ENCODE results near the gene CLASP1.
"Not testable (repeated sequence)": the region's sequence is repeated elsewhere in the genome, so short reads cannot be mapped to it uniquely, and the experiment has no call there.

Gene CLASP1

GRCh38 chr2:121363632-121364420 lies 285.4 kb downstream of the CLASP1 start:
- no peak for DNase-seq

DNA sequence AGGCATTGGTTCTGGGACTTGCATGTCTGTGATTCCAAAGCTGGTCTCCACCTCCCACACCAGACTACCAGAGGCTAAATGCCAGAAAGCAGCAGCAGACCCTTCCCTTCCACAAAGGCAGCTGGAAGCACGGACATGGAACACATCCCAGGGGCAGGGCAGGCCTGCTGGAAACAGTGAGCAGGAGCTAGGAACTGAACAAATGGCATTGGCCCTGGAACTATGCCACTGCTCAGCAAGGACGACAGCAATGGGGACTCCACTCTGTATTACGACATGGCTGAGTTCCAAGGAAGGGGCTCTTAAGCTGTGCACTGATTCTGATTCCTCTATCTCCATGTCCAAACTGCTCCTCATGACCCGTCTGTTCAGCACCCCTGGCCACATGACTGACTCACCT lies 286.5 kb downstream of the CLASP1 start:
- no peak for DNase-seq

DNA sequence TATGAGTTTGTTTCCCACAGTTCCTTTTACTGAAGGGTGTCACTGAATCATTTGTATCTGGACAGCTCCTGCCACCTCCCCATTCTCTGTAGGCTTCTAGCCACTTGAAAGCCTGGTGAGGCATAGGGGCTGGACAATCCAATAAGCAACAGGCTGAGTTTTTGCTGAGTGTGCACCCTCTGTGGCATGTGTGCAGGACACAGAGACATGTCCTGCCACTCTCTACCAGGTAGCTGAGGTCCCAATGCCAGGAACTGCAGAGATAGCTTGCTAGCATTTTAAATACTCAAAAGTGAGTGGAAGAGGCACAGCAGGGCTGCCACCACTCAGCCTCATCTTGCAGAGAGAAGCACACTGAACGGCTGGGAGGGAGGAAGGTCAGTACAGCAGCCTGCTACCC lies 287.0 kb downstream of the CLASP1 start:
- no peak for DNase-seq

- no peak for DNase-seq
Observed at GRCh38 chr2:121360566-121361300, 288.5 kb downstream of the CLASP1 start.

GRCh38 chr2:121359716-121360565 lies 289.3 kb downstream of the CLASP1 start:
- no peak for DNase-seq

- DNase-seq = no peak
Observed at GRCh38 chr2:121359170-121359569, 290.1 kb downstream of the CLASP1 start.

- DNase-seq = no peak
Observed at GRCh38 chr2:121358291-121358690, 291.0 kb downstream of the CLASP1 start.

DNA sequence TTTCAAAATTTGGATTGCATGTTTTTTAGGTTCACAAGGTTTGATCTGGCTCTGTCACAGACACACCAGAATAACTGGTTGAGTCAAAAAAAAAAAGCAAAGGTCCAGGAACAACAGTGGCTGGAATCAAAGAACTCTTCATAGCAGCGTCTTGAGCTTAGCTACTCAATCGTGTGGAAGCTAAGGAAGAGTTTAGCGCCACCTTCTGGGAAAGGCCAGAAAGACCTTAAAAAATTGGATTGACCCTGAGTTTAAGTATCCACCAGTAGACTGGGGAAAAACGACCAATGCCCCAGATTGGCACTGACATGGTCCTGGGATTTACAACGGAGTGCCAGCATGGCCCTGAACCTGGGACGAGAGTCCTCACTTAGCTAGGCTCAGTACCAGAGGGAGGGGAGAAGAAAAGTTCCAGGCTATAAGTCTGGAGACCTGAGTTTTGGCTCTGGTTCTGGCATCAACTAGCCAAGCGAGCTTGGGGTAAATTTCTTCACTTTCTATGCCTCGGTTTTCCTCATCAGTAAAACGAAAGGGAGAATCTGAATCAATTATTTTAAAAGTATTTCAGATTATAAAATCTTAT lies 293.1 kb downstream of the CLASP1 start:
- no peak for DNase-seq

GRCh38 chr2:121355488-121355887 lies 293.8 kb downstream of the CLASP1 start:
- no peak for DNase-seq

- DNase-seq = no peak
Observed at GRCh38 chr2:121351521-121352318, 297.5 kb downstream of the CLASP1 start.

DNA sequence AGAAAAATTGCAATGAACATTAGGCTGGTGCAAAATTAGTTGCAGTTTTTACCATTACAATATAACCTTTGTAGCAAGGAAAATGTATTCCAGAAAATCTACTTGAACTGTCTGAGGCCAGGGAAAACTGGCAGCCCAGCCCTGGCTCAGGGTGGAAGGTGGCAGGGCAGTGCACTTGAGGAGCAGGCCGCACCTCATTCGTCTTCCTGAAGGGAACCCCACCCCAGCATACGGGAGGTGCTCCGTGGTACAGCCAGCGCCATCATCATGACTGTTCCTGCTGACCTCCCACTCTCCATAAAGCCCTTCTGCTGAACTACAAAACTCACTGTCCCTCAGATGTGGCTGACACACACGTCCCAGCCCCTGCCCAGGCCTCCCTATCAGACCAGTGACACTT lies 298.4 kb downstream of the CLASP1 start:
- no peak for DNase-seq

GRCh38 chr2:121350402-121350775 lies 298.9 kb downstream of the CLASP1 start:
- DNase-seq = no peak

GRCh38 chr2:121349721-121350401 lies 299.4 kb downstream of the CLASP1 start:
- DNase-seq = no peak

GRCh38 chr2:121348128-121348740 lies 301.0 kb downstream of the CLASP1 start:
- DNase-seq = no peak

DNA sequence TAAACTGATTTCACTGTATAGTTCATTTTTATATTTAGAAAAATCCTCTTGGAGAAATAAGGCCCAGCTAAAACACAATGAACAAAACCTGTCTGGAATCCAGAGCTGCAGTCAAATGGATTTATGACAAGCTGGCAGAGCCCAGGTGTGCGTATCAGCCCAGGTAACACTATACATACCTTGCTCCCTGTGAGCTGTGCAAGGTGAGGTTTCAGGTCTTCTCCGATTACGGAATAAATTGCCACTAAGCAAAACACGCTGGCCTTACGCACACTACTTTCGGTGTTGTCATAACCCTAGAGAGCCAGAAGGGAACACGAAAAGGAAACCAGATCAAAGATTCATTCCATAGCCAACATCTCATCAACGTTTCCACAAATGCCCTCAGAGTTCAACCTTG lies 302.4 kb downstream of the CLASP1 start:
- no peak for DNase-seq

- DNase-seq = no peak
Observed at GRCh38 chr2:121346407-121346806, 302.9 kb downstream of the CLASP1 start.

- DNase-seq = no peak
Observed at GRCh38 chr2:121345887-121346286, 303.4 kb downstream of the CLASP1 start.

GRCh38 chr2:121345101-121345500 lies 304.2 kb downstream of the CLASP1 start:
- no peak for DNase-seq

- not testable (repeated sequence) for DNase-seq
Observed at GRCh38 chr2:121343828-121344399, 305.3 kb downstream of the CLASP1 start.

- DNase-seq = no peak
Observed at GRCh38 chr2:121343191-121343590, 306.1 kb downstream of the CLASP1 start.

GRCh38 chr2:121342751-121343150 lies 306.5 kb downstream of the CLASP1 start:
- DNase-seq = no peak
